ENCODE data around the gene EPHB2. TPM values are rescaled to one million over a fixed set of nuclear protein-coding genes. Genes with fewer than 3 reads are reported as not detected.

The EPHB2 gene
- total and polyA plus RNA-seq, 2 experiments from 2014 or later = 1.0 to 5.1 TPM

GRCh38 chr1:22739648-22740385, 29.2 kb downstream of the EPHB2 start:
- Histone ChIP-seq H3K27me3 (replicated peaks; ENCODE audit: insufficient read depth) (no peaks in the 10 kb centered on the region), H3K9me2 (ENCODE audit: insufficient read depth) (no peaks in the 10 kb centered on the region), H3K36me3 (ENCODE audit: low read depth) (no peaks in the 10 kb centered on the region), H3K4me3 (peak overlapping the region; percentile 17; the same call in 1 of the 2 replicates), H3K9me3 (ENCODE audit: low read depth) (no peaks in the 10 kb centered on the region), H4K20me1 (ENCODE audit: insufficient read depth) (no peaks in the 10 kb centered on the region), H2AFZ (peak overlapping the region; percentile 50), H3K9ac (peak overlapping the region; percentile 61), H3K4me1 (ENCODE audit: insufficient read depth) (peaks cover 26% of the 10 kb centered on the region), H3F3A (ENCODE audit: insufficient read depth) (peaks cover 11% of the 10 kb centered on the region; the same call in 1 of the 2 replicates), H3K27ac (peak overlapping the region; percentile 69), H3K4me2 (ENCODE audit: unreplicated experiment) (peak overlapping the region; percentile 76), H3K79me2 (ENCODE audit: insufficient read depth) (no peaks in the 10 kb centered on the region)
- in situ Hi-C loops (cut with MboI) = no loop called here
- TF ChIP-seq EZH2 (IDR thresholded peaks at IDR 0.05; ENCODE audit: insufficient read depth, poor library complexity, severe bottlenecking) = no peak
- no peak for TF ChIP-seq EZH2phosphoT487 (IDR thresholded peaks at IDR 0.05; ENCODE audit: insufficient read depth, low read depth)
- 3 to 5% methylated on average over 18 of the region's 18 CpGs for WGBS, 2 experiments (ENCODE audit: low coverage in 1 of 2, low lambda C conversion rate in 2 of 2, missing lambda C conversion rate in 2 of 2)
- DNase-seq = peak; percentile 97

GRCh38 chr1:22741118-22741517, 30.5 kb downstream of the EPHB2 start:
- Histone ChIP-seq H3K9ac (no peak overlapping the region), H3K79me2 (ENCODE audit: insufficient read depth) (no peaks in the 10 kb centered on the region), H3K4me1 (ENCODE audit: insufficient read depth) (peaks cover 19% of the 10 kb centered on the region), H3K4me3 (no peak overlapping the region), H3K9me3 (ENCODE audit: low read depth) (no peaks in the 10 kb centered on the region), H2AFZ (no peak overlapping the region), H3K36me3 (ENCODE audit: low read depth) (no peaks in the 10 kb centered on the region), H4K20me1 (ENCODE audit: insufficient read depth) (no peaks in the 10 kb centered on the region), H3F3A (ENCODE audit: insufficient read depth) (peaks cover 24% of the 10 kb centered on the region; the same call in 1 of the 2 replicates), H3K27ac (no peak overlapping the region), H3K9me2 (ENCODE audit: insufficient read depth) (no peaks in the 10 kb centered on the region), H3K4me2 (ENCODE audit: unreplicated experiment) (no peak overlapping the region), H3K27me3 (replicated peaks; ENCODE audit: insufficient read depth) (no peaks in the 10 kb centered on the region)
- DNase-seq = no peak
- TF ChIP-seq EZH2 (IDR thresholded peaks at IDR 0.05; ENCODE audit: insufficient read depth, poor library complexity, severe bottlenecking) (no peak), EZH2phosphoT487 (IDR thresholded peaks at IDR 0.05; ENCODE audit: insufficient read depth, low read depth) (no peak)
- WGBS, 2 experiments (ENCODE audit: low coverage in 1 of 2, low lambda C conversion rate in 2 of 2, missing lambda C conversion rate in 2 of 2) = 90 to 96% methylated on average over 8 to 9 of the region's 9 CpGs
- in situ Hi-C loops (cut with MboI) = no loop called here

- in situ Hi-C loops (cut with MboI) = no loop called here
- Histone ChIP-seq H3K27me3 (replicated peaks; ENCODE audit: insufficient read depth) (no peaks in the 10 kb centered on the region), H3K79me2 (ENCODE audit: insufficient read depth) (no peaks in the 10 kb centered on the region), H2AFZ (no peak overlapping the region), H4K20me1 (ENCODE audit: insufficient read depth) (no peaks in the 10 kb centered on the region), H3K4me1 (ENCODE audit: insufficient read depth) (peaks cover 34% of the 10 kb centered on the region), H3K9ac (no peak overlapping the region), H3F3A (ENCODE audit: insufficient read depth) (peaks cover 35% of the 10 kb centered on the region), H3K9me2 (ENCODE audit: insufficient read depth) (no peaks in the 10 kb centered on the region), H3K36me3 (ENCODE audit: low read depth) (no peaks in the 10 kb centered on the region), H3K27ac (no peak overlapping the region), H3K4me3 (no peak overlapping the region), H3K4me2 (ENCODE audit: unreplicated experiment) (no peak overlapping the region), H3K9me3 (ENCODE audit: low read depth) (no peaks in the 10 kb centered on the region)
- DNase-seq = peak; percentile 80
- 78 to 83% methylated on average over 14 of the region's 14 CpGs for WGBS, 2 experiments (ENCODE audit: low coverage in 1 of 2, low lambda C conversion rate in 2 of 2, missing lambda C conversion rate in 2 of 2)
- no peak for TF ChIP-seq EZH2 (IDR thresholded peaks at IDR 0.05; ENCODE audit: insufficient read depth, poor library complexity, severe bottlenecking)
- TF ChIP-seq EZH2phosphoT487 (IDR thresholded peaks at IDR 0.05; ENCODE audit: insufficient read depth, low read depth) = no peak
These were observed 35.3 kb downstream of the EPHB2 start for GRCh38 chr1:22745669-22746585.

GRCh38 chr1:22747021-22747734, 36.5 kb downstream of the EPHB2 start:
- TF ChIP-seq EZH2phosphoT487 (IDR thresholded peaks at IDR 0.05; ENCODE audit: insufficient read depth, low read depth) (no peak), EZH2 (IDR thresholded peaks at IDR 0.05; ENCODE audit: insufficient read depth, poor library complexity, severe bottlenecking) (no peak)
- Histone ChIP-seq H3K9me2 (ENCODE audit: insufficient read depth) (no peaks in the 10 kb centered on the region), H3K9ac (no peak overlapping the region), H3K9me3 (ENCODE audit: low read depth) (no peaks in the 10 kb centered on the region), H3K4me2 (ENCODE audit: unreplicated experiment) (no peak overlapping the region), H2AFZ (no peak overlapping the region), H4K20me1 (ENCODE audit: insufficient read depth) (no peaks in the 10 kb centered on the region), H3K4me3 (no peak overlapping the region), H3K36me3 (ENCODE audit: low read depth) (no peaks in the 10 kb centered on the region), H3K79me2 (ENCODE audit: insufficient read depth) (no peaks in the 10 kb centered on the region), H3K27me3 (replicated peaks; ENCODE audit: insufficient read depth) (no peaks in the 10 kb centered on the region), H3F3A (ENCODE audit: insufficient read depth) (peaks cover 41% of the 10 kb centered on the region), H3K27ac (no peak overlapping the region), H3K4me1 (ENCODE audit: insufficient read depth) (peaks cover 36% of the 10 kb centered on the region)
- DNase-seq = peak; percentile 69
- in situ Hi-C loops (cut with MboI) = no loop called here
- WGBS, 2 experiments (ENCODE audit: low coverage in 1 of 2, low lambda C conversion rate in 2 of 2, missing lambda C conversion rate in 2 of 2) = 69 to 71% methylated on average over 12 of the region's 12 CpGs

Measured in GM23248 (cell line).